HL-60 (cell line): ENCODE data around the gene TMEM150A.

Experiments
- DNase-seq, 2 experiments: peaks; one replicate each; pipeline ENCODE4 v3.0.0-alpha.2; 2010 to 2020; ENCODE audit warnings: low read depth in 1 of 2, low spot score in 1 of 2
- H3K27ac ChIP-seq: fragments of 250-450 bp; sonication (Bioruptor Pico); replicated peaks from 2 replicates; pipeline ENCODE4 v1.5.1; 2020; ENCODE audit warnings: mild to moderate bottlenecking, moderate library complexity
- H3K27me3 ChIP-seq: fragments of 250-450 bp; sonication (Bioruptor Pico); 2 replicates; pipeline ENCODE4 v1.5.1; 2021; ENCODE audit warnings: mild to moderate bottlenecking, moderate library complexity; ENCODE audit not compliant: insufficient read depth, poor library complexity, severe bottlenecking
- H3K4me3 ChIP-seq: replicated peaks from 2 replicates; pipeline ENCODE4 v1.5.1; 2011; ENCODE audit warnings: mild to moderate bottlenecking, control low read depth, low read length; ENCODE audit not compliant: insufficient read depth
- GABPA ChIP-seq: IDR thresholded peaks from 2 replicates; pipeline ENCODE4 v1.6.1; 2012; ENCODE audit warnings: low read depth
- POLR2AphosphoS5 ChIP-seq: IDR thresholded peaks from 2 replicates; pipeline ENCODE4 v1.6.1; 2012; ENCODE audit warnings: low read depth
- REST ChIP-seq: IDR thresholded peaks from 2 replicates; pipeline ENCODE4 v1.6.1; 2012; ENCODE audit warnings: low read depth; ENCODE audit not compliant: insufficient replicate concordance
- SPI1 ChIP-seq: IDR thresholded peaks from 2 replicates; pipeline ENCODE4 v1.6.1; 2012; ENCODE audit warnings: low read depth, mild to moderate bottlenecking, borderline replicate concordance
- TF ChIP-seq, protein P1 (sequence below): IDR thresholded peaks from one replicate; pipeline ENCODE4 v1.5.1; 2011; ENCODE audit warnings: low read length, control low read depth, inconsistent platforms; ENCODE audit not compliant: insufficient read depth

The TMEM150A gene

DNA sequence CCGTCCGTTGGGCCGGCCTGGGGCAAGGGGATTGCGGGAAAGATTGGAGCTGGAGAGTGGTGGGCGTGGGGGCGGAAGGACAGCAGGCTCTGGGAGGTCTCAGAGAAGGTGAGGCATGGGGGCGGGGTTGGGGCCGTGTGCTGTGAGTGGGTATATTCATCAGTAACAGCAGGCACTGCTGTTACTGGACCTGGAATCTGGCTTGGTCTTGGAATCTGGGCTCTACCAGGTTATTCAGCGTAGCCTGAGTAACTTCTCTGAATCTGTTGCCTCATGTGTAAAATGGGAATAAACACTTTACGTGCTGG, 6.5 kb downstream of the TMEM150A start:
- Histone ChIP-seq H3K27me3 (no peaks in the 10 kb centered on the region), H3K4me3 (peak overlapping the region; percentile 88), H3K27ac (peak overlapping the region; percentile 84)
- TF ChIP-seq, protein P1, sequence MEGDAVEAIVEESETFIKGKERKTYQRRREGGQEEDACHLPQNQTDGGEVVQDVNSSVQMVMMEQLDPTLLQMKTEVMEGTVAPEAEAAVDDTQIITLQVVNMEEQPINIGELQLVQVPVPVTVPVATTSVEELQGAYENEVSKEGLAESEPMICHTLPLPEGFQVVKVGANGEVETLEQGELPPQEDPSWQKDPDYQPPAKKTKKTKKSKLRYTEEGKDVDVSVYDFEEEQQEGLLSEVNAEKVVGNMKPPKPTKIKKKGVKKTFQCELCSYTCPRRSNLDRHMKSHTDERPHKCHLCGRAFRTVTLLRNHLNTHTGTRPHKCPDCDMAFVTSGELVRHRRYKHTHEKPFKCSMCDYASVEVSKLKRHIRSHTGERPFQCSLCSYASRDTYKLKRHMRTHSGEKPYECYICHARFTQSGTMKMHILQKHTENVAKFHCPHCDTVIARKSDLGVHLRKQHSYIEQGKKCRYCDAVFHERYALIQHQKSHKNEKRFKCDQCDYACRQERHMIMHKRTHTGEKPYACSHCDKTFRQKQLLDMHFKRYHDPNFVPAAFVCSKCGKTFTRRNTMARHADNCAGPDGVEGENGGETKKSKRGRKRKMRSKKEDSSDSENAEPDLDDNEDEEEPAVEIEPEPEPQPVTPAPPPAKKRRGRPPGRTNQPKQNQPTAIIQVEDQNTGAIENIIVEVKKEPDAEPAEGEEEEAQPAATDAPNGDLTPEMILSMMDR = no peak
- no peak for TF ChIP-seq SPI1
- DNase-seq = no peak

GRCh38 chr2:85595301-85596025, 7.0 kb downstream of the TMEM150A start, which contains the start of gene RNF181:
Gene RNF181, plus strand, starts transcription at chr2:85595745. Its CDS starts 19 bp downstream, at chr2:85595764.
- Histone ChIP-seq H3K27me3 (no peaks in the 10 kb centered on the region), H3K27ac (peak within 1 kb of the TSS; percentile 84), H3K4me3 (peak within 1 kb of the TSS; percentile 88)
- TF ChIP-seq, protein P1 = no peak
- peak; percentile 65; the same call in 1 of the 2 replicates for TF ChIP-seq POLR2AphosphoS5
- TF ChIP-seq SPI1 = peak; percentile 52; the same call in 1 of the 2 replicates
- TF ChIP-seq REST = peak; percentile 41
- no peak for TF ChIP-seq GABPA
- peak; percentile 98 to 99 for DNase-seq

DNA sequence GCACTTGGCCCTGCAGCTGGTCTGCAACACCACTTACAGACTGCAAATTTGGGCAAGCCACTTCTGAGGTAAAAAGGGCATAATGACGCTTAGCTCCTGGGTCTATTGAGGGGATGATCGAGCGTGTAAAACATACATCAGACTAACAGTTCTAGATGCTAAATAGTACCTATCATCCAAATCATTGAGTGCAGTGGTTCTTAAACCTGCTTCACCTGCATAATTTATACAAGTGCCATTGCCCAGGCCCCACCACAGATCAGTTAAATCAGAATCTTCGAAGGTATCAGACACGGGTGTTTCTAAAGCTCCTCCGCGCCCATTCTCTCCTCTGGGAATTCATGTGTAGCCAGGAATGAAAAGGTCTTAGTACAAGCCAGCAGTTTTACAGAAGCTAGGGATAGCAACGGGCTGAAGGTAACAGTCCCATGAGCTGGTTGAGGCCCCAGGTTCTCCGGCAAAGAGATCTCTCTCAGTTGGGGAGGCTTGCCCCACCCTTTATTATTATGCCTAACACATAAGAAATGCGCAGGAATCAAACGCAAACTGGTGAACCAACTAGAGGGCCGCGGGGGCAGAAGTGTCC, 7.7 kb downstream of the TMEM150A start:
- H3K4me3 ChIP-seq = peak overlapping the region; percentile 88
- no peak for DNase-seq
- peak overlapping the region; percentile 84 for H3K27ac ChIP-seq
- no peaks in the 10 kb centered on the region for H3K27me3 ChIP-seq
- TF ChIP-seq POLR2AphosphoS5 (no peak), GABPA (no peak), SPI1 (no peak), REST (no peak)
- TF ChIP-seq, protein P1 = no peak

DNA sequence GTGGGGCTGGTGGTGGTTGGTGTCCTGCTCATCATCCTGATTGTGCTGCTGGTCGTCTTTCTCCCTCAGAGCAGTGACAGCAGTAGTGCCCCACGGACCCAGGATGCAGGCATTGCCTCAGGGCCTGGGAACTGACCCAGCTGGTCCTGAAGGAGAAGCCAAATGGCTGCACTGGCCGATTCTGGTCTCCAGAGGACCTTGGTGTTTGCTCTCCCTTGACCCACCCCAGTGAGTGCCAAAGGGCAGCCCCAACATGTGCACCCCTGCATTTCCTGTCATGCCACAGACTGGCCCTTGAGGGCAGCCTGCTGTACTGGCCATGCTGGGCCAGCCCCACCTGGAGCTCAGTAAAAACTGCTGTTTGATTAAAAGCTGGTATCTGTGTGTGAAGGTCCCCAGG, 9.5 kb downstream of the TMEM150A start:
- DNase-seq = no peak

More for the DNA sequence above, 9.5 kb downstream of the TMEM150A start:
- no peak overlapping the region for H3K4me3 ChIP-seq
- no peaks in the 10 kb centered on the region for H3K27me3 ChIP-seq
- TF ChIP-seq POLR2AphosphoS5 = no peak
- no peak for TF ChIP-seq GABPA
- no peak for TF ChIP-seq SPI1
- TF ChIP-seq REST = no peak
- TF ChIP-seq, protein P1 = no peak
- H3K27ac ChIP-seq = no peak overlapping the region
